ENCODE measurements around the gene ZNF428. TPM values are rescaled to one million over a fixed set of nuclear protein-coding genes. Genes with fewer than 3 reads are reported as not detected.
"Not testable (repeated sequence)": the region's sequence is repeated elsewhere in the genome, so short reads cannot be mapped to it uniquely, and the experiment has no call there.

Gene ZNF428
- total RNA-seq, 2 experiments from 2014 or later: 9.0 to 10.1 TPM

DNA sequence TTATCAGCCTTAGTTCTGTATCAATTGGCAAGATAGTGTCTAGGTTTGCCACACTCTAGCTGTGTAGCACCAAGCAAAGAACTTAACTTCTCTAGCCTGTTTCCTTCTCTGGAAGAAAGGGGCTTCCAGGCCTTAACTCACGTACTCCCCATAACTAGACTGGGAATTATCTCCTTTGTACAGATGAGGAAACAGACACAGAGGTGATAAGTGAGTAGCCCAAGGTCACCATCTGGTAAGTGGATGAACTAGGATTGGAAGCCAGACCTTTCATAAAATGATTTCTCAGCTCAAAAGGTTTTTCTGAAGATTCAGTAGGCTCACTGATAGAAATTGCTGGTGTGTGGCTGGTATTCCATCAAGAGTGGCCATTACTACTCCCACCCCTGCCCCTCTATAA is 3.1 kb downstream of the ZNF428 start:
- POLR2A ChIA-PET: no interaction called here
- Mint-ChIP-seq H3K36me3 (ENCODE audit: low read depth) (peaks cover 4% of the 10 kb centered on the region), H3K27ac (no peak overlapping the region), H3K4me1 (peaks cover 10% of the 10 kb centered on the region), H3K27me3 (no peaks in the 10 kb centered on the region), H3K9me3 (ENCODE audit: low read depth) (no peaks in the 10 kb centered on the region), H3K4me3 (no peak overlapping the region)
- intact Hi-C loops (cut with DNase I, micrococcal nuclease): no loop called here
- ATAC-seq (no peak), DNase-seq (no peak)
- CTCF ChIA-PET: interaction anchor here (0.8 kb wide), 1 partner anchor 22 kb away, joined by 5 read pairs; no protein-coding TSS in a partner anchor

DNA sequence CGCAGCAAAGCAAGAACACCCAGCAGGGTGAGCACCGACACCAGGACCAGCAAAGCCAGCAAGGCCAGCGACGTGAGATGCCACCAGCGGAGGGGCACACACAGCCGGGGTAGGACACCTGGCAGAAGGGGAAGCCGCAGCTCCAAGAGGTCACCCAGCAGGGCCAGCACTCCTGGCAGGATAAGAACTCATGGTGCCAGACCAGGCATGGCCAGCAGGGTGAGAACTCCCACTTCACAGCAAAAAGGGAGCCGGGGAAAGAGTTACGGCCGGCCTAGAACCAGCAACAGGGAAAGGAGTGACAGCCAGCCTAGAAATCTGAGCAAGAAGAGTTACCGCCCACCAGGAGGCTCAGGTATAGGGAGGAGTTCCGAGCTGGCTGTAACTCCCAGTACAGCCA is 7.1 kb downstream of the ZNF428 start:
- ATAC-seq (no peak), DNase-seq (no peak)
- no peaks in the 10 kb centered on the region for H3K27me3 Mint-ChIP-seq
- H3K4me1 Mint-ChIP-seq: no peaks in the 10 kb centered on the region
- H3K4me3 Mint-ChIP-seq: no peak overlapping the region
- intact Hi-C loops (cut with DNase I, micrococcal nuclease): no loop called here
- H3K36me3 Mint-ChIP-seq (ENCODE audit: low read depth): peaks cover 4% of the 10 kb centered on the region
- no peaks in the 10 kb centered on the region for H3K9me3 Mint-ChIP-seq (ENCODE audit: low read depth)
- POLR2A ChIA-PET: no interaction called here
- CTCF ChIA-PET: interaction anchor here (0.8 kb wide), 1 partner anchor 1112 kb away, joined by 3 read pairs; no protein-coding TSS in a partner anchor
- H3K27ac Mint-ChIP-seq: no peak overlapping the region

DNA sequence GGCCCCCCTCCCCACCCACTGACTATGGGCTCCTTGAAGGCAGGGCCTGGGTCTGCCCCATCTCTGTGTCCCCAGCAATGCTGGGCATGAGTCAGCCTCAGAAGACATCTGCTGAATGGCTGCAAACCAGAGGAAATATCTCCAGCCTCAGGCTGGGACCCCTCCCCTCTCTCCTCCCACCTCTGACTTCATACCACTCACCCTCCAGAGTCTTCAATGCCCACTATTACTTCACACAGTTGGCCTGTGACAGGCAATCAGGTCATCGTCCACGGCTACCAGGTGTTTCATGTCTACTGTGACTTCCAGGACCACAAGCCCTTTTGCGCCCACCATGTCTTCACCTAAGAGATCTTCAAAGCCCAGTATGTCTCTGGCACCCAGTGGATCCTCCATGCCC is 7.6 kb downstream of the ZNF428 start, which contains the start of gene SRRM5:
Gene SRRM5 (plus strand): TSS at position 301 of the 400 bp plus-strand sequence. CDS start 34 bp downstream, at position 335.
- no peak within 1 kb of the TSS for H3K4me3 Mint-ChIP-seq
- ATAC-seq (no peak), DNase-seq (no peak)
- no peaks in the 10 kb centered on the region for H3K4me1 Mint-ChIP-seq
- CTCF ChIA-PET: no interaction called here
- no peak within 1 kb of the TSS for H3K27ac Mint-ChIP-seq
- intact Hi-C loops (cut with DNase I, micrococcal nuclease): no loop called here
- POLR2A ChIA-PET: no interaction called here
- H3K27me3 Mint-ChIP-seq: no peaks in the 10 kb centered on the region
- no peaks in the 10 kb centered on the region for H3K9me3 Mint-ChIP-seq (ENCODE audit: low read depth)
- peaks cover 4% of the 10 kb centered on the region for H3K36me3 Mint-ChIP-seq (ENCODE audit: low read depth)

DNA sequence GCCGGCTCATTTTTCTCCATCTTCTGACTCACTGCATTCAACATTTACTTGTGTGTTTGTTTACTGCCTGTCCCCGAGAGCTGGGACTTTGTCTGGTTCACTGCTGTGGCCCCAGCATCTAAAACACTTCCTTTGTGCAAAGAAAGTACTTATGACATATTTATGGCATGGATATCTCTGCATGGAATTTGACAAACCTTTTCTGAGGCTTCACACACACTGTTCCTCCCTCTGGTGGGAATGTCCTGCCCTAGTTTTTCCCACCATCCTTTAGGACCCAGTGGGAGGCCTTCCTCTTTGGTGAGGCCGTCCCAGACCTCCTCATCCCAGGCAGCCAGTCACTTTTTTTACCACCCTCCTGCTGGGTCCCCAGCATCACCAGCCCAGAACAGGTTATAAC is 8.9 kb downstream of the ZNF428 start:
- H3K4me1 Mint-ChIP-seq: no peaks in the 10 kb centered on the region
- peaks cover 4% of the 10 kb centered on the region for H3K36me3 Mint-ChIP-seq (ENCODE audit: low read depth)
- no peak for ATAC-seq
- no peak overlapping the region for H3K27ac Mint-ChIP-seq
- ChIA-PET POLR2A (no interaction called here), CTCF (no interaction called here)
- no peaks in the 10 kb centered on the region for H3K9me3 Mint-ChIP-seq (ENCODE audit: low read depth)
- no peaks in the 10 kb centered on the region for H3K27me3 Mint-ChIP-seq
- no peak for DNase-seq
- intact Hi-C loops (cut with DNase I, micrococcal nuclease): no loop called here
- no peak overlapping the region for H3K4me3 Mint-ChIP-seq

DNA sequence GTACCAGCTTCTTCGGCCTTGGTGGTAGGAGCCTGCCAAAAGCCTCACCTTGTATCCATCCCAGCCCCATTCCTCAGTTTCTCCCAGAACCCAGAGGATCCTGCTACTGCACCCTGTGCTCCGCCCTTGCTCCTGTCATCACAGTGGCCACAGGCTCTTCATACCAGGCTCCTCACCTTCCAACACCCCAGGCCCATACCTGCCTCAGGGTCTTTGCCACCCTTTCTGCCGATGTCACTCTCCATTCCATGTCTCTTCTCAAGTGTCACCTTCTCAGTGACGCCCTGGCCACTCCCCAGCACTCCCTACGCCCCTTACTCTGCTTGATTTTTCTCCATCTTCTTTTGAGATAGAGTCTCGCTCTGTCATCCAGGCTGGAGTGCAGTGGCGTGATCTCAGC is 9.6 kb downstream of the ZNF428 start:
- no peaks in the 10 kb centered on the region for H3K27me3 Mint-ChIP-seq
- no peak overlapping the region for H3K27ac Mint-ChIP-seq
- no peak for DNase-seq
- no peaks in the 10 kb centered on the region for H3K4me1 Mint-ChIP-seq
- peaks cover 4% of the 10 kb centered on the region for H3K36me3 Mint-ChIP-seq (ENCODE audit: low read depth)
- intact Hi-C loops (cut with DNase I, micrococcal nuclease): no loop called here
- no peak for ATAC-seq
- ChIA-PET POLR2A (no interaction called here), CTCF (no interaction called here)
- no peak overlapping the region for H3K4me3 Mint-ChIP-seq
- H3K9me3 Mint-ChIP-seq (ENCODE audit: low read depth): no peaks in the 10 kb centered on the region

DNA sequence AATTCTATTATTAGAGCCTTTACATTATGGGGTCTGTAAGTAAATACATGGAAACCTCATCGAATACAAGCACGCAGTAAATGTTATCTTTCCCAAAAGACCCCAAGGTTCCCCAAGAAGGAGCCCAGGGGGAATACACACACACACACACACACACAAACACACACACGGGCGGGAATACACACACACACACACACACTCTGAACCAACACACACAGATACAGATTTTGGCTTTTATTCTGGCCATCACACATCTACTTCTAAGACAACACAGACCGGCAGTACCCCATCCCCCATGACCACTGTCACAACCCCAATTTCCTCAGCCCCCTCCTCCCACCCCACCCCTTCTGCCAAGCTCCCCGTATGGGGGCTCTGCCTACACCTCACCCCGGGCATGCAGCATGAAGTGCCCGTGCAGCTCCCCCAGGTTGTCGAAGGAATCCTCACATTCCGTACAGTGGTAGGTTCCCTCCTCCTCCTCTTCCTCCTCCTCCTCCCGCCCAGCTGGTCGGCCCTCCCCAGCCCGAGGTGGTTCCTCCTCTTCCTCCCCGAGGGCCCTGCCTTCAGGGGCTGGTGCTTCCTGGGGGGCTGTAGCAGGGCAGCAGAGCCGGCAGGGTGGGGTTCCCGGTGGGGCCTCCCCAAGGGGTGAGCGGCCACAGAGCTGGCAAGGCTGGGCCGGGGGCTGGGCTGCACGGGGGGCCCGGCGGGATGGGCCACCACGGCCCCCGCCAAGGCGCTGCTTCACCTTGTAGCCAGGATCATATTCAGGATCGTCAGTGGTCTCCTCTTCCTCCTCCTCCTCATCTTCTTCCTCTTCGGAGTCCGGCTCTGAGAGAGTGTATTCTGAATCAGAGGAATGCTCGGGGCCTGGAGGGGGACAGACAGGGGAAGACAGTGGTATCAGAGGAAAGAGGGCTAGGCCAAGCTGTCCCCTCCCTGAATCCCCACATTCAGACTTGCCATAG is 11.9 kb downstream of the ZNF428 start:
- intact Hi-C loops (cut with DNase I, micrococcal nuclease): no loop called here
- Mint-ChIP-seq H3K27ac (no peak overlapping the region), H3K4me1 (no peaks in the 10 kb centered on the region), H3K36me3 (ENCODE audit: low read depth) (peaks cover 4% of the 10 kb centered on the region), H3K27me3 (no peaks in the 10 kb centered on the region), H3K4me3 (no peak overlapping the region), H3K9me3 (ENCODE audit: low read depth) (no peaks in the 10 kb centered on the region)
- DNase-seq (no peak), ATAC-seq (peak; percentile 12)
- ChIA-PET CTCF (interaction anchor here (1.0 to 1.3 kb wide), 3 partner anchors 11 to 71 kb away, joined by 3 to 4 read pairs (median 3); partner anchors contain the start of gene ZNF576), POLR2A (no interaction called here)

DNA sequence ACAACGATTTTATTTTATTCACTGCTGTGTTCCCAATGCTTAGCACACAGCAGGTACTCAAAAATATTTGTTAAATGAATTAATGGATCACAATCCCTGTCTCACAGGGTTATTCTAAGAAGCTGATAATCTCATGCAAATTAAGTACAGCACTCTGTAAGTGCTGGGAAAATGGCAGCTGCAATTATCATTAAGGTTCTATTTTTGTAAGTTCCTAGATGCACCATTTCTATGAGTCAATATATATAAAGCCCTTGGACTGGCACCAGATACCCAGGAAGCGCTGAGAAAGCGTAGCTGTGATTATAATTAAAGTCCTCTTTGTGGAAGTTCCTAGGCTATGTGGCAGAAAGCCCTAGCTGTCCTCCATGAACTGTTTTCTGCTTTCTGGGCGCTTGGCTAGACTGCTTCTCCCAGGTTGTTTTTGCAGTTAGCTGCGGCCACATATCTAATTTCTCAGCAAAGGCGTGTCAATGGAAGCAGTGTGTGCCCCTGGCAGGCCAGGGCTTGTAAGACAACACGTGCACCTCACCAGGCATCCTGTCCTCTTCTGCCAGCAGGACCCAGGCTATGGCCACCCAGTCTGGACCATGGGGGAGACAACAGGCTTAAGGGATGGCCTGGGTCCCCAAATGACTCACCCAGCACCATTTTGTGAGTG is 12.7 kb downstream of the ZNF428 start:
- CTCF ChIA-PET: interaction anchor here (1.0 to 1.3 kb wide), 2 partner anchors 38 to 70 kb away, joined by 3 read pairs; no protein-coding TSS in a partner anchor
- H3K4me3 Mint-ChIP-seq: no peak overlapping the region
- no peak overlapping the region for H3K27ac Mint-ChIP-seq
- ATAC-seq: no peak
- H3K27me3 Mint-ChIP-seq: no peaks in the 10 kb centered on the region
- no peak for DNase-seq
- no peaks in the 10 kb centered on the region for H3K4me1 Mint-ChIP-seq
- POLR2A ChIA-PET: no interaction called here
- intact Hi-C loops (cut with DNase I, micrococcal nuclease): no loop called here
- no peaks in the 10 kb centered on the region for H3K36me3 Mint-ChIP-seq (ENCODE audit: low read depth)
- no peaks in the 10 kb centered on the region for H3K9me3 Mint-ChIP-seq (ENCODE audit: low read depth)

DNA sequence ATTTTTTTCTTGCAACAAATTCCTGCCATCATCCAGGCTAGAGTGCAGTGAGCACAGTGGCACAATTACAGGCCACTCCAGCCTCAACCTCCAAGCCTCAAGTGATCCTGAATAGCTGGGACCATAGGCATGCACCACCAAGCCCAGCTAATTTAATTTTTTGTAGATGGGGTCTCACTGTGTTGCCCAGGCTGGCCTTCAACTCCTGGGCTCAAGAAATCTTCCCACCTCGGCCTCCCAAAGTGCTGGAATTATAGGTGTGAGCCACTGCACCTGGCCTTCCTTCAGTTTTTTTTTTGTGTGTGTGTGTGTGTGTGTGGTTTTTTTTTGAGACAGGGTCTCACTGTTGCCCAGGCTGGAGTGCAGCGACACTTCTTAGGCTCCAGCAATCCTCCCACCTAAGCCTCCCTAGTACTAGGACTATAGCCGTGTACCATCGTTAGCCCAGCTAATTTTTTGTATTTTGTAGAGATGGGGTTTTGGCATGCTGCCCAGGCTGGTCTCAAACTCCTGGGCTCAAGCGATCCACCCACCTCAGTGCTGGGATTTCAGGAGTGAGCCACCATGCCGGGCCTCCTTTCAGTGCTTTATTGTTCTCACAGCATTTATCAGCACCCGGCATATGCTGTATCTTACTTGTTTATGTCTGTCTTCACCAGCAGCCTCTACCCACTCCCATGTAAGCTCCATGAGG is 13.4 kb downstream of the ZNF428 start:
- H3K9me3 Mint-ChIP-seq (ENCODE audit: low read depth): no peaks in the 10 kb centered on the region
- H3K27me3 Mint-ChIP-seq: no peaks in the 10 kb centered on the region
- DNase-seq: no peak
- ATAC-seq: no peak
- H3K4me1 Mint-ChIP-seq: no peaks in the 10 kb centered on the region
- ChIA-PET CTCF (interaction anchor here (0.6 to 1.3 kb wide), 3 partner anchors 37 to 52 kb away, joined by 3 to 4 read pairs (median 3); no protein-coding TSS in a partner anchor), POLR2A (no interaction called here)
- no peaks in the 10 kb centered on the region for H3K36me3 Mint-ChIP-seq (ENCODE audit: low read depth)
- no peak overlapping the region for H3K4me3 Mint-ChIP-seq
- H3K27ac Mint-ChIP-seq: peak overlapping the region; percentile 23
- intact Hi-C loops (cut with DNase I, micrococcal nuclease): no loop called here

DNA sequence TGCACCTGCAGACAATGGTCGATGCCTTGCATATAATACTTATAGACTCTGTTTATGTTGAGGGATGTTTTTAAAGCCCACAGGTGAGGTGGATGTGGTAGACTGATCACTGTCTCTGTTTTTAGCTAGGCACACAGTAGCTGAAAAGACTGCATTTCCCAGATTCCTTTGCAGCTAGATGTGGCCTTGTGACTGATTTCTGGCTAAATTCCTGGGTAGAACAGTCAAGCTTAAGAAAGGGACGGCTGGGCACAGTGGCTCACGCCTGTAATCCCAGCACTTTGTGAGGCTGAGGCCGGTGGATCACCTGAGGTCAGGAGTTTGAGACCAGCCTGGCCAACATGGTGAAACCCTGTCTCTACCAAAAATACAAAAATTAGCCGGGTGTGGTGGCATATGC is 19.1 kb downstream of the ZNF428 start:
- H3K27ac Mint-ChIP-seq; H3K4me3 Mint-ChIP-seq; H3K9me3 Mint-ChIP-seq (ENCODE audit: low read depth); H3K27me3 Mint-ChIP-seq; intact Hi-C loops (cut with DNase I, micrococcal nuclease); ATAC-seq; DNase-seq: not testable (repeated sequence)
- ChIA-PET CTCF (interaction anchor here (1.2 kb wide), 1 partner anchor 45 kb away, joined by 6 read pairs; no protein-coding TSS in a partner anchor), POLR2A (interaction anchor here (0.6 kb wide), 1 partner anchor 154 kb away, joined by 7 read pairs; no protein-coding TSS in a partner anchor)
- H3K4me1 Mint-ChIP-seq: peaks cover 18% of the 10 kb centered on the region
- H3K36me3 Mint-ChIP-seq (ENCODE audit: low read depth): peaks cover 15% of the 10 kb centered on the region

DNA sequence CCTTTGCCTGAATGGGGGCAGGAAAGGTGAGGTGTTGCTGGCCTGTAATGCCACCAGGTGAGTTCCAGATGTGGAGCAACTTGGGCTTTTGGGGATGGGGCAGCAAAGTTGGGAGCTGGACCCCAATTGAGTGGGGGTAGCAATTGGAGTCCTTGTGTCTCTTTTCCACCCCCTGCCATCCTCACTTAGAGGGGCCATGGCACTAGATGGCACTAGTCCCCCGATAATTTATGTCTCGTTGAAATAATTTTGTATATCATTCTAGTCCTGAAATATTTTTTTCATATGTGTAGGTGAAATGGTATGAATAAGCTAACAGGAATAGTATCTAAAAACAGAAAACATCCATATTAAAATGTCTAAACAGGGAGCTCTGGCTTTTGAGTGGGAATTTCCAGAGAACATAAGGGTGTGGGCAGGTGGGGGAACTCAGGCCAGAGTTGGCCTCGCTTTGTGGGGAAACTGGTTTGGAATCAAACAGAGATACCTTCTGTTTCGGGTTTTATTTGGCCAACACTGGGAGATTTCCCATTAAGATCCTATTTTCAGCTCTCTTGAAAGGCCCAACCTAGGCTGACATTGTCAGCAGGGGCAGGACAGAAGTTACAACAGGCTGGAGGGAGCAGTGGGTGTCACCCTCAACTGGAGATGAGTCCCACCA is 19.7 kb downstream of the ZNF428 start:
- no peak overlapping the region for H3K4me3 Mint-ChIP-seq
- no peaks in the 10 kb centered on the region for H3K9me3 Mint-ChIP-seq (ENCODE audit: low read depth)
- H3K27ac Mint-ChIP-seq: no peak overlapping the region
- H3K27me3 Mint-ChIP-seq: no peaks in the 10 kb centered on the region
- intact Hi-C loops (cut with DNase I, micrococcal nuclease): no loop called here
- POLR2A ChIA-PET: interaction anchor here (0.6 kb wide), 2 partner anchors 154 to 340 kb away, joined by 5 to 7 read pairs; no protein-coding TSS in a partner anchor
- H3K4me1 Mint-ChIP-seq: peaks cover 18% of the 10 kb centered on the region
- H3K36me3 Mint-ChIP-seq (ENCODE audit: low read depth): peaks cover 15% of the 10 kb centered on the region
- no peak for ATAC-seq
- CTCF ChIA-PET: interaction anchor here (0.9 to 1.2 kb wide), 2 partner anchors 45 to 79 kb away, joined by 3 to 6 read pairs; no protein-coding TSS in a partner anchor
- DNase-seq: no peak
